NCI-H748 (cell line): Measurements from ENCODE around the gene REPS2.

Experiments
- DNase-seq: peaks from one replicate; lab custom pipeline; 2025; ENCODE audit not compliant: unreplicated experiment; lab: John Stamatoyannopoulos, UW

Gene REPS2

DNA sequence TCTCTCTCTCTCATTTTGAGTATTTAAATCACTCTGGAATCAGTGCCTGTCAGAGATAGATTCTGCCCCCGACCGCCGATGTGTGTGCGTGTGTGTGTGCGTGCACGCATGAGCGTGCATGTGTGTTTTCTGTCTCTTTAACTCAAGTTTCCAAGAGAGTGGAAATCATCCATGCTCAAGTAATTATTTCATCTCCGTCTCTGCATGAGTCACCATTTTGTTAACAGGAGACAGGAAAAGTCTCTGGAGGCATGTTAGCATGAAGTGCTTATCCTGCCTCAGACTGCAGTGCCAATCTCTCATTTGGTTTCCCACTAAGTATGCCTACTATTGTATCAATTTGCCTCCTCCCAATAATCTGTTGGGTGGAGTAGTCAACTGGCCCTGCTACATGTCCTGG is 245.6 kb downstream of the REPS2 start:
- DNase-seq, result no peak
